ENCODE results near the gene CHSY1.
A peak's percentile ranks its signal among the peaks of the same experiment; 100 is the strongest.

CHSY1 gene

DNA sequence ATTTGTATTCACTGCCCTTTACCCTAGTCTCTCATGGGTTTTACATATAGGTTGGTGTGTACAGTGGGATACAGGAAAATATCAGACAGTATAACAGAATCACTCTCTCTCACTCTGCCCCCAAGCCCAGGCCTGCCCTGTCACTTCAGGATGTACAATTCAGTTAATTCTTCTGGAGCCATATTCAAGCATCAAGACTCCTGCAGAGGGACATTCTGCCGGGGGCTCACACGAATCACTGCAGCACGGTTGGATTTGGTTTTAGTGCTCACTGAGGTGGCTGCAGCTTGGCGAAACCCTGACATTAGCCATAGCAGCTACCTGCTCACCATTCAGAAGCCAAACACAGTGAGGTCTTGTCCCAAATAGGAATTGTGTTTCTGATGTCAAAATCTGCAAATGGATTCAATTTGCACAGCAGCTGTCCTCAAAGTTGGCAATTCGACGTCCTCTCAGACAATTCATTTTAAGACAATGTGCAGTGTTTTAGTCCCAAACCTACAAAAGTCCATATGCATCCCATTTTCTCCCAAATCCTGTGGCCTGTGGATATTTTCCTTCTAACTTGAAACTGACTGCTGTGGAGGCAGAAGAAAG, 82.9 kb downstream of the CHSY1 start:
- peaks cover 74 to 78% (median 77%) of the 10 kb centered on the region in 10 experiments for H3K4me1 ChIP-seq
- H3K27ac ChIP-seq = peak overlapping the region; percentile 72 to 96 (median 90)
- H4K20me1 ChIP-seq = peaks cover 0 to 9% (median 0%) of the 10 kb centered on the region in 11 experiments; a peak in 1 of 22 replicates
- H3K9me3 ChIP-seq (replicated peaks in 1 of 11) = peaks cover 27 to 30% (median 29%) of the 10 kb centered on the region in 11 experiments
- peak overlapping the region; percentile 68 to 87 (median 77); a peak in 19 of 22 replicates for H3K9ac ChIP-seq
- H3K4me3 ChIP-seq = peak overlapping the region in 8 of 10 experiments; percentile 28 to 63 (median 48); a peak in 10 of 20 replicates
- H3K4me2 ChIP-seq = peak overlapping the region; percentile 75 to 94 (median 90)
- H3K27me3 ChIP-seq = no peaks in the 10 kb centered on the region
- peaks cover 0 to 13% (median 7%) of the 10 kb centered on the region in 11 experiments; a peak in 11 of 22 replicates for H3K36me3 ChIP-seq
- TF ChIP-seq Cebpa-rat (IDR thresholded peaks at IDR 0.05) = no peak

DNA sequence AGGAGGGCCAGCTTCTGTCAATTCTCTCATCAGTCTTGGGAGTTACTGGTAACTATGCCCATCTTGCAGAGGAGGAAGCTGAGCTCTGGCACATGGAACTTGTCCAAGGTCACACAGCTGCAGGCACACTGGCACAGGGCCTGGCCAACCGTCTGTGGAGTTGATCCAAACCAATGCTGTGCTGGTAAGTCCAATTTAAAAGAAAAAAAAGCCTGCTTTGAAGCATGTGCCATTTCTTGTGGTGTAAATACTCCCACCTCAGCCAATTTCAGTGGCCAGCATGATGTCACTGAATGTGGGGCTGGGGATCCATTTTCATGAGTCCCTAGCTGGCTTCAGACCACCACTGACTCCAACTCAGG, 83.4 kb downstream of the CHSY1 start:
- Histone ChIP-seq H3K9me3 (replicated peaks in 1 of 11) (peaks cover 31 to 36% (median 34%) of the 10 kb centered on the region in 11 experiments), H3K9ac (peak overlapping the region; percentile 68 to 87 (median 77); a peak in 21 of 22 replicates), H3K4me1 (peaks cover 70 to 77% (median 72%) of the 10 kb centered on the region in 10 experiments), H3K4me3 (peak overlapping the region in 9 of 10 experiments; percentile 28 to 63 (median 49); a peak in 16 of 20 replicates), H3K27me3 (no peaks in the 10 kb centered on the region), H3K4me2 (peak overlapping the region; percentile 75 to 94 (median 90)), H3K27ac (peak overlapping the region; percentile 72 to 96 (median 90)), H3K36me3 (peaks cover 0 to 11% (median 5%) of the 10 kb centered on the region in 11 experiments; a peak in 11 of 22 replicates), H4K20me1 (0 out of 22 replicates have a peak, but pooled peaks cover 0 to 4% (median 0%) of the 10 kb centered on the region in 11 experiments)
- no peak for TF ChIP-seq Cebpa-rat (IDR thresholded peaks at IDR 0.05)

DNA sequence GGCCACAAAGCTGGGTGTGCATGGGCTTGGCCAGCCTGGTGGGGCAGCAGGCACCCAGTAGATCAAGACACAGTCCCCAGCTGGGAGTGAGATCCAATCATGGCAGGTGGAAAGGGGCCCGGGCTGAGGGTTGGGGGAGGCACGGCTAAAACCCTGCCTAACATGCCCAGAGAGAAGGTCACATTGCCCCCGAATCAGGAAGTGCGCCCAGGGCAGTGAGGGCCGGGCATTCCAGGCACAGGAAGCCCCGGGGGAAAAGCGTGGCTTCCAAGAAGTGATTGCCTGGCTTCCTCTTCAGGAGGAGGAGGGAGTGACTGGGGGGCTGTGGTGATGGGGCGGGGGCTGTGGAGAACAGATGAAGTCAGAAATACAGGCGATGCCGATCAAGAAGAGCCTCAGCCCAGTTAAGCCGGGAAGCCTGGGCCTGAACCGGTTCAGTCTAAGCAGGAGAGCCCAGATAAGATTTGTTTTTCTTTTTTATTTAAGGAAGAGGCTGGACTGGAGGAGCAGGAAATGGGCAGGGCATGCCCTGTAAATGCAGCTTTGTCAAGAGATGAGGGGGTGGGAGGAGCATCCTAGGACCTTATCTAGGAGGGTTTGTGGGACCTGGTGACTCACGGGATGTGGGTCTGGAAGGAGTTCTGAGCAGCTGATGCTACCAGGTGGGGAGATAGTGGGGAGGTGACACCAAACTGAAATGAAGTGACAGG, 83.9 kb downstream of the CHSY1 start:
- H3K4me3 ChIP-seq = peak overlapping the region; percentile 28 to 63 (median 48); a peak in 19 of 20 replicates
- H3K27me3 ChIP-seq = no peaks in the 10 kb centered on the region
- peak overlapping the region; percentile 75 to 94 (median 90) for H3K4me2 ChIP-seq
- H3K9me3 ChIP-seq (replicated peaks in 1 of 11) = peaks cover 31 to 41% (median 36%) of the 10 kb centered on the region in 11 experiments
- H3K27ac ChIP-seq = peak overlapping the region; percentile 72 to 96 (median 90)
- peak overlapping the region; percentile 68 to 87 (median 77) for H3K9ac ChIP-seq
- H3K36me3 ChIP-seq = peaks cover 0 to 11% (median 5%) of the 10 kb centered on the region in 11 experiments; a peak in 10 of 22 replicates
- H3K4me1 ChIP-seq = peaks cover 67 to 77% (median 72%) of the 10 kb centered on the region in 10 experiments
- H4K20me1 ChIP-seq = no peaks in the 10 kb centered on the region
- TF ChIP-seq Cebpa-rat (IDR thresholded peaks at IDR 0.05) = no peak

DNA sequence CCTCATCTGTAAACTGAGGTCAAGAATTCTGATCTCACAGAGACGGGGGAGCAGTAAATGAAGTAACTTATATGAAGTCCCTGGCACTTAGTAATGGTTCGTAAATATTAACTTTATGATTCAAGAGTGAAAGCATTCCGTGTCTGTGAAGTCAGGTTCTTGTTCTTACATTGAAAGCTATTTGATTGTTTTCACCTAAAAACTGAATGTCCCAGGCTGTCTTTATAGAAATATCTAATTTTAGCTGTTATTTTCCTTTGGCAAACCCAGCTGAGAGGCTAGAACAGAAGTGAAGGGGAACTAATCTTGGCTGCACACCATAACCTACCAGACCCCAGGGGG, 84.5 kb downstream of the CHSY1 start:
- H3K4me3 ChIP-seq = peak overlapping the region; percentile 28 to 63 (median 48); a peak in 19 of 20 replicates
- TF ChIP-seq Cebpa-rat (IDR thresholded peaks at IDR 0.05) = no peak
- H3K9me3 ChIP-seq (replicated peaks in 1 of 11) = peaks cover 31 to 42% (median 36%) of the 10 kb centered on the region in 11 experiments
- peaks cover 67 to 77% (median 72%) of the 10 kb centered on the region in 10 experiments for H3K4me1 ChIP-seq
- no peaks in the 10 kb centered on the region for H4K20me1 ChIP-seq
- H3K4me2 ChIP-seq = peak overlapping the region; percentile 75 to 94 (median 90)
- peak overlapping the region; percentile 68 to 87 (median 77) for H3K9ac ChIP-seq
- peak overlapping the region; percentile 72 to 96 (median 90) for H3K27ac ChIP-seq
- H3K36me3 ChIP-seq = peaks cover 0 to 11% (median 5%) of the 10 kb centered on the region in 11 experiments; a peak in 10 of 22 replicates
- no peaks in the 10 kb centered on the region for H3K27me3 ChIP-seq

DNA sequence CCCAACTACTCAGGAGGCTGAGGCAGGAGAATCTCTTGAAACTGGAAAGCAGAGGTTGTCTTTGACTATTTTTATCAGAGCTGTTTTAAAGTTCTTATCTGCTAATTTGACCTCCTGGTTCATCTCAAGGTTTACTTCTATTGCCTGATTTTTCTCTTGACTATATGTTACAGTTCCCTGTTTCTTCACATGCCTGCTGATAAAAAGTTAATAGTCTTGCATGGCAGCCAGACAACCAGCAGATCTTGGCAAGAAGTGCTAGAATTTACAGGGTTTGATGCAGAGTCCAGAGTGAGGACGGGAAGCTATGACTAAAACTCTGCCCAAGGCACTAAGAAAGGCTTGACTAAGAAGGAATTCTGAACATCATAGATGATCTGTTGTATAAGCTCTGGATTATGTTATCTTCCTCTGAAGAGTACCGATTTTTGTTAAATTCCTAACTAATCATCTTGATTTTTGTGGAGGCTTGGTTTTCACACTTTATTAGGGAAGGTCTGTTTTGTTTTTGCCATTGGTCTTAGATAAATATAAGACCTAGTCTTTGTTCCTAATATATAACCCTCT, 85.9 kb downstream of the CHSY1 start:
- Histone ChIP-seq H3K27me3 (no peaks in the 10 kb centered on the region), H3K9ac (no peak overlapping the region; a peak in 1 of 22 replicates), H3K4me1 (peaks cover 65 to 77% (median 72%) of the 10 kb centered on the region in 10 experiments), H3K9me3 (replicated peaks in 1 of 11) (peaks cover 31 to 42% (median 36%) of the 10 kb centered on the region in 11 experiments), H4K20me1 (no peaks in the 10 kb centered on the region), H3K36me3 (peaks cover 0 to 11% (median 5%) of the 10 kb centered on the region in 11 experiments; a peak in 10 of 22 replicates), H3K4me3 (peak overlapping the region in 9 of 10 experiments; percentile 4 to 39 (median 24); a peak in 12 of 20 replicates), H3K27ac (peak overlapping the region in 7 of 11 experiments; percentile 27 to 96 (median 92); a peak in 9 of 22 replicates), H3K4me2 (peak overlapping the region in 1 of 11 experiments; percentile 79; a peak in 3 of 22 replicates)
- no peak for TF ChIP-seq Cebpa-rat (IDR thresholded peaks at IDR 0.05)

DNA sequence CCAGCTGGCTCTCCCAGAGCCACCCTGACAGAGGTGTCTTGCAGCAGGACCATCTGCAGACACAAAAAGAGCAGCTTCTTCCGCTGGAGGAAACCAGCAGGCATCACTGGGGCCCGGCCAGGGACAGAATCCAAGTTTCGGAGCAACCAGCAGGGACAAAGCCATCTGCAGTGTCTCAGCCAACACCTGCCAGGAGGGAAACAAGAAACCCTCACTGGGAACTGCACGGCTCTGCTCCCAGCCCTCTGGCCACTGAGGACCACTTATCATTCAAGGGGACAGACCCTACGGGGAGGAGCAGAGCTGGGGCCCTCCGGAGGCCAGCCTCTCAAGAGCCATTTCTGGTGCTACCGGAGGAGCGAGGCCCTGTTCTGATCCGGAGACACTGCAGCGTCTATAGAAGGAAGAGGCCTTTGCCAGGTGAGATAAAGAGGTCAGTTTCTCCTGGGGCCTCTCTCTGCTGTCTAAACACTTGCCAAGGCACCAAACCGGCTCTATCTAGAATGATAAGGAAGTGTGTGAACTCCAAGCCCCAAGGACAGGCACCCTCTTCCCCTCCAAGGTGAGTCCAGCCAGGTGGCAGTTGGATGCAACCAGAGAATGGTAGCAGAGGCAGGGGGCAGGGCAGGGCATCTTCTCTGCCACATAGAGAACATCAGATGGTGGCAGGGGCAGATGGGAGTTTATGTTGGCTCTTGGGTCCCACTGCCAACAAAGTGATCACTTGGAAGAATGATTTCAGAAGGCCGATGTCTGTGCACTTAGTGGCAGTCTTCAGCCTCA, 89.0 kb downstream of the CHSY1 start:
- Histone ChIP-seq H4K20me1 (no peaks in the 10 kb centered on the region), H3K36me3 (peaks cover 0 to 11% (median 5%) of the 10 kb centered on the region in 11 experiments; a peak in 10 of 22 replicates), H3K4me1 (peaks cover 65 to 77% (median 73%) of the 10 kb centered on the region in 10 experiments), H3K4me3 (peak overlapping the region in 2 of 10 experiments; percentile 2 to 24; a peak in 1 of 20 replicates), H3K27me3 (no peaks in the 10 kb centered on the region), H3K27ac (peak overlapping the region in 9 of 11 experiments; percentile 8 to 68 (median 31); a peak in 14 of 22 replicates), H3K4me2 (peak overlapping the region; percentile 43 to 97 (median 73)), H3K9ac (peak overlapping the region in 5 of 11 experiments; percentile 0 to 55 (median 53); a peak in 9 of 22 replicates), H3K9me3 (replicated peaks in 1 of 11) (peaks cover 31 to 42% (median 36%) of the 10 kb centered on the region in 11 experiments)
- no peak for TF ChIP-seq Cebpa-rat (IDR thresholded peaks at IDR 0.05)

DNA sequence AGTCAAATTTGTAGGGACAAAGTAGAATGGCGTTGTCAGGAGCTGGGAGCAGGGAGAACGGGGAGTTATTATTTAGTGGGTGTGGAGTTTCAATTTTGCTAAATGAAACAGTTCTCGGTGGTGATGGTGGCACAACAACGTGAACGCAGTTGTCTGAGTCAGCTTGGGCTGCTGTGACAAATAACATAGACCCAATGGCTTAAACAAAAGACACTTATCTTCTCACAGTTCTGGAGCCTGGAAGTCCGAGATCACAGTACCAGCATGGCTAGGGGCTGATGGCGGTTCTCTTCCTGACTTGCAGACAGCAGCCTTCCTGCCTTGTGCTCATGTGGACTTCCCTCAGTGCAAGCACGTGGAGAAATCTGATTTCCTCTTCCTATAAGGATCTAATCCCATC, 90.2 kb downstream of the CHSY1 start:
- no peak overlapping the region for H3K9ac ChIP-seq
- peak overlapping the region; percentile 43 to 97 (median 73); a peak in 21 of 22 replicates for H3K4me2 ChIP-seq
- peaks cover 0 to 11% (median 5%) of the 10 kb centered on the region in 11 experiments; a peak in 10 of 22 replicates for H3K36me3 ChIP-seq
- peaks cover 29 to 38% (median 34%) of the 10 kb centered on the region in 11 experiments for H3K9me3 ChIP-seq (replicated peaks in 1 of 11)
- H3K27ac ChIP-seq = peak overlapping the region in 4 of 11 experiments; percentile 41 to 68 (median 64); a peak in 6 of 22 replicates
- no peak for TF ChIP-seq Cebpa-rat (IDR thresholded peaks at IDR 0.05)
- peaks cover 65 to 77% (median 73%) of the 10 kb centered on the region in 10 experiments for H3K4me1 ChIP-seq
- H4K20me1 ChIP-seq = no peaks in the 10 kb centered on the region
- no peak overlapping the region for H3K4me3 ChIP-seq
- no peaks in the 10 kb centered on the region for H3K27me3 ChIP-seq

All from BLaER1 treated with 17β-estradiol and CSF1 and Interleukin-3, amounts not matched to agents 10 nM and 100 nM (cell line).